Measurements from ENCODE around the gene ILKAP. TPM values are rescaled to one million over a fixed set of nuclear protein-coding genes. Genes with fewer than 3 reads are reported as not detected.

Gene ILKAP
- total RNA-seq, 4 donors from 2014 or later, result 18.5 to 45.5 (median 35.1) TPM

DNA sequence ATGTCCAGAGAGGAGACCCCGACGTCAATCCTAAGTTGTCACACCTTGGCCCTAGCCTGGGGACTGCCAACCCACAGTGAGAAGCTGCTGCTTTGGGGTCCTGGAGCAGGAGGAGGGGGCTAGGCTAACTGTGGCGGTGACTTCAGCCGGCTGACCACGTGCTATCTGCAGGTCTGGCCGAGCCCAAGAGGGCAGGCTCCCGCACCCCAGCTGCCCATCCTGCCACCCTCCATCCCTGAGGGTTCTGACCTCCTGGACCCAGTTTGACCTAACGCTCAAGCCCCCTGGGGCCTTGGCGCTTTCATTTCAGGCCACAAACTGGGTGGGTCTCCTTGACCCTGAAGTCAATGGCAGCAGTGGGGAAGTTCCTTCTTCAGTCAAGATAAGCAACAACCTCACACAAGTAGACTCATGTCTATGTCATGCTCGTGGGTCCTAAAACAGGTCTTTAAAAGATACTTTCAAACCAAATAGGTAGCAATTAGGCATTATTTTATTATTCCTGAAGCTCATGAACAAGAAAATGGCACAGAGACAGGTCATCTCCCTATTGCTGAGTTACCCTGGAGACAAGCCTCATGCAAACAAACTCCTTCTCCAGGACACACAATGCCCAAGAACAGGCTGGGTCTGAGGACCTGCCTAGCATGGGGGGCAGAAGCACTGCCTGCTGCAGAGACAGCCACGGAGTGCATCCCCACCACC, 34.1 kb upstream of the ILKAP start:
- peaks cover 0 to 41% (median 8%) of the 10 kb centered on the region in 3 donors for H3K4me1 ChIP-seq
- WGBS, 2 donors (ENCODE audit: low coverage in 1 of 2), result 80 to 100% methylated on average over 1 to 5 of the region's 11 CpGs
- no peak overlapping the region for H3K4me3 ChIP-seq
- ATAC-seq, result no peak
- H3K36me3 ChIP-seq, result no peaks in the 10 kb centered on the region
- H3K9me3 ChIP-seq, result no peaks in the 10 kb centered on the region
- TF ChIP-seq, protein P1, sequence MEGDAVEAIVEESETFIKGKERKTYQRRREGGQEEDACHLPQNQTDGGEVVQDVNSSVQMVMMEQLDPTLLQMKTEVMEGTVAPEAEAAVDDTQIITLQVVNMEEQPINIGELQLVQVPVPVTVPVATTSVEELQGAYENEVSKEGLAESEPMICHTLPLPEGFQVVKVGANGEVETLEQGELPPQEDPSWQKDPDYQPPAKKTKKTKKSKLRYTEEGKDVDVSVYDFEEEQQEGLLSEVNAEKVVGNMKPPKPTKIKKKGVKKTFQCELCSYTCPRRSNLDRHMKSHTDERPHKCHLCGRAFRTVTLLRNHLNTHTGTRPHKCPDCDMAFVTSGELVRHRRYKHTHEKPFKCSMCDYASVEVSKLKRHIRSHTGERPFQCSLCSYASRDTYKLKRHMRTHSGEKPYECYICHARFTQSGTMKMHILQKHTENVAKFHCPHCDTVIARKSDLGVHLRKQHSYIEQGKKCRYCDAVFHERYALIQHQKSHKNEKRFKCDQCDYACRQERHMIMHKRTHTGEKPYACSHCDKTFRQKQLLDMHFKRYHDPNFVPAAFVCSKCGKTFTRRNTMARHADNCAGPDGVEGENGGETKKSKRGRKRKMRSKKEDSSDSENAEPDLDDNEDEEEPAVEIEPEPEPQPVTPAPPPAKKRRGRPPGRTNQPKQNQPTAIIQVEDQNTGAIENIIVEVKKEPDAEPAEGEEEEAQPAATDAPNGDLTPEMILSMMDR (IDR thresholded peaks at IDR 0.05), result no peak
- TF ChIP-seq POLR2A (IDR thresholded peaks at IDR 0.05), result no peak
- no peak for TF ChIP-seq POLR2AphosphoS5 (IDR thresholded peaks at IDR 0.05)
- no peak for TF ChIP-seq EP300 (IDR thresholded peaks at IDR 0.05)
- H3K27me3 ChIP-seq, result peaks cover 6% of the 10 kb centered on the region
- no peak overlapping the region for H3K27ac ChIP-seq

GRCh38 chr2:238236571-238236970, 33.1 kb upstream of the ILKAP start:
- H3K36me3 ChIP-seq, result no peaks in the 10 kb centered on the region
- ATAC-seq, result no peak
- H3K27ac ChIP-seq, result no peak overlapping the region
- no peaks in the 10 kb centered on the region for H3K9me3 ChIP-seq
- TF ChIP-seq POLR2A (IDR thresholded peaks at IDR 0.05) (no peak), POLR2AphosphoS5 (IDR thresholded peaks at IDR 0.05) (no peak), EP300 (IDR thresholded peaks at IDR 0.05) (no peak)
- TF ChIP-seq, protein P1 (IDR thresholded peaks at IDR 0.05), result no peak
- H3K27me3 ChIP-seq, result peaks cover 6% of the 10 kb centered on the region
- H3K4me1 ChIP-seq, result peaks cover 0 to 43% (median 8%) of the 10 kb centered on the region in 3 donors
- 67 to 100% methylated on average over 1 to 2 of the region's 4 CpGs for WGBS, 2 donors (ENCODE audit: low coverage in 1 of 2)
- no peak overlapping the region for H3K4me3 ChIP-seq

DNA sequence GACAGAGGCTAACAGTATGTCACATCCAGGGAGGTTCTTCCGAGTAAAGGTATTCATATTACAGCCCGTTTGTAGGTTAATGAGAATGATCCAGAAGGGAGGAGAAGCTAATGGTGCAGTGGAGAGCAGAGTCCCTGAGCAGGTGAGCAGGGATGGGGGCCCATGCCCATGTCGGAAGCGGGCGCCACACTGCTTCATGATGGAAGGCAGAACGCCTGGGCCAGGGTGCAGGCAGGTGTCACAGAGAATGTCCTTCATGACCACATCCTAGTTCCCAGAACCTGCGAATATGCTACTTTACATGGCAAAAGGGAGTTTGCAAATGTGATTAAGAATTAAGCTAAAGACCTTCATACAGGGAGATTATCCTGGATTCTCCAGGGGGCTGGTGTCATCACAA, 32.4 kb upstream of the ILKAP start:
- H3K4me3 ChIP-seq, result no peak overlapping the region
- no peak for TF ChIP-seq POLR2A (IDR thresholded peaks at IDR 0.05)
- no peak for TF ChIP-seq EP300 (IDR thresholded peaks at IDR 0.05)
- no peak for TF ChIP-seq POLR2AphosphoS5 (IDR thresholded peaks at IDR 0.05)
- TF ChIP-seq, protein P1 (IDR thresholded peaks at IDR 0.05), result no peak
- H3K27me3 ChIP-seq, result peaks cover 6% of the 10 kb centered on the region
- H3K9me3 ChIP-seq, result no peaks in the 10 kb centered on the region
- WGBS, 2 donors (ENCODE audit: low coverage in 1 of 2), result 80 to 94% methylated on average over 3 to 5 of the region's 7 CpGs
- H3K27ac ChIP-seq, result no peak overlapping the region
- H3K4me1 ChIP-seq, result peaks cover 0 to 43% (median 7%) of the 10 kb centered on the region in 3 donors
- no peak for ATAC-seq
- H3K36me3 ChIP-seq, result no peaks in the 10 kb centered on the region

DNA sequence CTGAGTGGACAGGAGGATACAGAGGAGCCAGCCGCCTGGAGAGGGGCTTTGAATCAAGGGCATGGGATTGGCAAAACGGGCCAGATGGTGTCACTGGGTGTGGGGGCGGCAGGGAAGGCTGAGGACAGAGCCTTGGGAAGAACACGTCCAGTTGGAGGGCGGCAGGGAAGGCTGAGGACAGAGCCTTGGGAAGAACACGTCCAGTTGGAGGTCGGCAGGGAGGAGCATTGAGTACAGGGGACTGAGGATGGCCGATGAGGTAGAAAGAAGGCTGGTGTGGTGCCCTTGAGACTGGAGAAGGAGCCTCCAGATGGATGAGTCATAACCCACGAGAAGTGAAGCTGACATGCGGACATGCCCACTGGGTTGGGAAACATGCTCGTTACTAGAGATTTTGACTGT, 31.8 kb upstream of the ILKAP start:
- peaks cover 0 to 42% (median 3%) of the 10 kb centered on the region in 3 donors for H3K4me1 ChIP-seq
- H3K9me3 ChIP-seq, result no peaks in the 10 kb centered on the region
- H3K27me3 ChIP-seq, result peaks cover 6% of the 10 kb centered on the region
- 63 to 69% methylated on average over 4 to 11 of the region's 11 CpGs for WGBS, 2 donors (ENCODE audit: low coverage in 1 of 2)
- no peak overlapping the region for H3K27ac ChIP-seq
- TF ChIP-seq, protein P1 (IDR thresholded peaks at IDR 0.05), result no peak
- no peak for TF ChIP-seq POLR2A (IDR thresholded peaks at IDR 0.05)
- TF ChIP-seq EP300 (IDR thresholded peaks at IDR 0.05), result no peak
- no peak for TF ChIP-seq POLR2AphosphoS5 (IDR thresholded peaks at IDR 0.05)
- H3K36me3 ChIP-seq, result no peaks in the 10 kb centered on the region
- H3K4me3 ChIP-seq, result no peak overlapping the region
- no peak for ATAC-seq

DNA sequence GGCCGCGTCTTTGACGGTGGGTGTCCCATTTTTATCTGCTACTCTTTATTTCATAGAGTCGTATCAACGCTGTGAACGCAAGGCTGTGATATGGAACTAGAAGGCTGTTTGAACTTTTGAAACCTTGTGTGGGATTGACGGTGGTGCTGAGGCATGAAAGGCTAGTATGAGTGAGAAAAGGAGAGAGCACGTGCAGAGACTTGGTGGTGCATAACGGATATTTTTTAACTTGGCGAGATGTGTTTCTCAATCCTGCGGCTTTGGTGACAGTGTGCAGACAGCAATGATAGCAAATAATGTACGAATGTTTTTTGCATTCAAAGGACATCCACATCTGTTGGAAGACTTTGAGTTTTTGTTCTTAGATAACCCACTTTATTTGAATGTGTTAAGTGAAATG, 30.1 kb upstream of the ILKAP start:
- no peaks in the 10 kb centered on the region for H3K36me3 ChIP-seq
- no peaks in the 10 kb centered on the region for H3K27me3 ChIP-seq
- no peaks in the 10 kb centered on the region for H3K9me3 ChIP-seq
- H3K27ac ChIP-seq, result no peak overlapping the region
- H3K4me3 ChIP-seq, result no peak overlapping the region
- TF ChIP-seq, protein P1 (IDR thresholded peaks at IDR 0.05), result no peak
- WGBS, 2 donors (ENCODE audit: low coverage in 1 of 2), result 78 to 80% methylated on average over 5 to 12 of the region's 12 CpGs
- peaks cover 0 to 43% (median 3%) of the 10 kb centered on the region in 3 donors for H3K4me1 ChIP-seq
- no peak for ATAC-seq

Data from gastroesophageal sphincter (tissue), 4 donors.